HEK293T (cell line): Measurements from ENCODE around the gene BBX.

Experiments
- BHLHE40 ChIP-seq: fragments of 450-650 bp; IDR thresholded peaks from 2 replicates; pipeline ENCODE4 v1.6.1; 2016; ENCODE audit warnings: mild to moderate bottlenecking, moderate library complexity, borderline replicate concordance
- CTBP1 ChIP-seq: fragments of 450-650 bp; IDR thresholded peaks from 2 replicates; pipeline ENCODE4 v1.6.1; 2016; ENCODE audit warnings: borderline replicate concordance
- ELF4 ChIP-seq: fragments of 450-650 bp; IDR thresholded peaks from 2 replicates; pipeline ENCODE4 v1.6.1; 2017; ENCODE audit warnings: antibody characterized with exemption
- FOXA1 ChIP-seq: fragments of 450-650 bp; IDR thresholded peaks from 2 replicates; pipeline ENCODE4 v1.6.1; 2016; ENCODE audit warnings: mild to moderate bottlenecking
- FOXM1 ChIP-seq: fragments of 450-650 bp; IDR thresholded peaks from 2 replicates; pipeline ENCODE4 v1.6.1; 2017; ENCODE audit warnings: mild to moderate bottlenecking, borderline replicate concordance
- ZNF384 ChIP-seq: fragments of 450-650 bp; IDR thresholded peaks from 2 replicates; pipeline ENCODE4 v1.6.1; 2016

DNA sequence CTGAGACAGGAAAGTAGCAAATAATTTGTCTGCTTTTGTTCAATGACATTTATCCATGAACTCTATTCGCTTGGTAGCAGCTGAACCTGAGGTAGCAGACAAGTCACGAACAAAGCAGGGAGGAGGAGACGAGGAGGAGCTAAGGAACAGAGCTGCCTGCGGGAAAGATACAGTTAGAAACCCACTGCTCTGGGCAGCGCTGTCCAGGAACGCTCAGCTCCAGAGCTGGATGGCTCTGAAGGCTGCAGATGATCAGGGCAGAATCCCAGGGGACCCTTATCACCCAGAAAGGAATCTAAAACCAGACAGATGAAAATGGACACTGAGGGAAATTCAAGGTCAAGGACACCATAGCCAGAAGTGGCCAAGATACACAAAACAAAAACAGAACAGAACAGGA, 310.3 kb downstream of the BBX start:
- TF ChIP-seq ZNF384 (no peak), CTBP1 (no peak), FOXM1 (no peak), FOXA1 (no peak), BHLHE40 (no peak), ELF4 (no peak)
